Activated effector memory CD4-positive, alpha-beta T cell treated with anti-CD3 and anti-CD28 coated beads, Interleukin-2, amount 50 U/mL, for 16 hours (primary cell): ENCODE results near the gene PSMF1.
A peak's percentile ranks its signal among the peaks of the same experiment; 100 is the strongest.
"Not testable (repeated sequence)": the region's sequence is repeated elsewhere in the genome, so short reads cannot be mapped to it uniquely, and the experiment has no call there.

Experiments used
- DNase-seq: peaks from one replicate; pipeline ENCODE4 v3.0.0-alpha.2; 2020

The PSMF1 gene

DNA sequence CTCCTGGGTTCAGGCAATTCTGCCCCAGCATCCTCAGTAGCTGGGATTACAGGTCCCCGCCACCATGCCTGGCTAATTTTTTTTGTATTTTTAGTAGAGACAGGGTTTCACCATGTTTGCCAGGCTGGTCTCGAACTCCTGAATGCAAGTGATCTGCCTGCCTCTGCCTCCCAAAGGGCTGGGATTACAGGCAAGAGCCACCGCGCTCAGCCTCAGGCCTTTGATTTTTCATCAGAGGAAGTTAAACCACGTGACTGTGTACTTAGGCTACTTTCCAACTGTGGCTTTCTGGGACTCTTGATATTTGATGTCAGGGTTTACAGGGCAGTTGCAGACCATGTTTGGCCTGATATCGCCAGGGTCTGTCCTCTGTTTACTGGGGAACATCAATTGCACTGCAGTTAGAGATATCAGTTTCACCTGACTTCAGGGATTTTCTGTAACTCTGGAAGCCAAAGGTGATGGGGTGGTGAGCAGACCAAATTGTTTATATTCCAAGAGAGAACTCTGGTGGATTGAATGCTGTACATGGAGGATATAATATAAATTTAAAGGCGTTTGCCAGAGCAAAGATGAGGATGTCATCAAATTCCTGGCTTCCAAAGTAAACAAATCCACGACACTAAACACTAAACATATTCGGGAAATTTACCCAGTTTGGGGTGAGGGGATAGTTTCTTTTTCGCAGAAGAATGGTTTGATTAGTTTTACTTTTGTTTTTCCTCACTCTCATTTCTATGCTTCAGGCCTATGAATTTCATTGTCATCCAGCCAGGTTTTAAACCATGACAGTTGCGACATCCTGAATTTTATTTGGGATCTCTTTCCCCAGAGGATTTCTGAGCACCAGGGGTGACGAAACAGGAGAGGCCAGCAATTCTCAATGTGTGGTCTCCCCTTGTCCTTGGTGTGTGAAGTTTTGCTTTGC is 4.2 kb downstream of the PSMF1 start:
- peak; percentile 64 for DNase-seq

DNA sequence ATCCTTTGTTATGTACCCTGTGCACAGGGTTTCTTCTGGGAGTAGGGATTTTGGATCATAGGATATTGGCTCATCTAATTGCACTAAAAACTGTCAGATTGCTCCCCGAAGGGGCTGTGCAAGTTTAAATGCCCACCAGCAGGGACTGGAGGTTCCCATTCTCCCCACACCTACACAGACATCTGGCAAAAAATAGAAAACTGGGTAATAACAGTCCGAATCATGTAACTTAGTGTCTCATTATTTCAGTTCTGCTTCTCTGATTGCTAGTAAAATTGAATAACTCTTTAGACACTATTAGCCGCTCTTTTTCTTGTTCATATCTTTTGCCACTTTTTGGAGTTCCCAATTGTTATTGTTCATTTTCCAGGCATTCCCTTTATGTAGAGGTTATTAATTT is 5.3 kb downstream of the PSMF1 start:
- DNase-seq: no peak

DNA sequence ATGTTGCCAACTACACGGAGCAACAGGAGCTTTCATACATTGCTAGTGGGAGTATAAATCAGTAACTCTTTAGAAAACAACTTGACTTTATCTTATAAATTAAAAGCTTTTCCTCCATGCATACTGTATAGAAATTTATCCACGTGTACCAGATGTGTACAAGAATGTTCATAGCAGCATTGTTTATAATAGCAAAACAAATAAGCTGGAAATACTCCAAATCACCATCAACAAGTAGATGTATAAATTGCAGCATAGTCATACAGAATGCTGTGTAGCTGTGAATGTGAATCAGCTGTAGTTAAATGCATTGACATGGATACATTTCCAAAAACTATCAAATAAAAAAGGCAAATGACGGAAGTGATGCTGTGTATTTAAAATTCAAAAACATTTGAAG is 6.0 kb downstream of the PSMF1 start:
- no peak for DNase-seq

DNA sequence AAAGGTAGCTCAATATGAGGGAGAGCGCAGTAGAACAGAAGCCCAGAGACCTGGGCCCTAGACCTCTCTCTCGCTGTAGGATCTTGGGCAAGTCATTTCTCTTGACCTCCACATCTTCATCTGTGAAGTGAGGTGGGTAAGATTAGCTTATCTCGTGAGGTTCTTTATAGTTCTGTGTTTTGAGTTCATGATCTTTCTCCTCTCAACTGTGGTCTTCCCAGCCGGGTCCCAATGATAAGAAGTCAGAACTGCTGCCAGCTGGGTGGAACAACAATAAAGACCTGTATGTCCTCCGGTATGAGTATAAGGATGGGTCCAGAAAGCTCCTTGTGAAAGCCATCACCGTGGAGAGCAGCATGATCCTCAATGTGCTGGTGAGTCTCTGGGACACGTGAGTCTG is 6.9 kb downstream of the PSMF1 start:
- DNase-seq: no peak

DNA sequence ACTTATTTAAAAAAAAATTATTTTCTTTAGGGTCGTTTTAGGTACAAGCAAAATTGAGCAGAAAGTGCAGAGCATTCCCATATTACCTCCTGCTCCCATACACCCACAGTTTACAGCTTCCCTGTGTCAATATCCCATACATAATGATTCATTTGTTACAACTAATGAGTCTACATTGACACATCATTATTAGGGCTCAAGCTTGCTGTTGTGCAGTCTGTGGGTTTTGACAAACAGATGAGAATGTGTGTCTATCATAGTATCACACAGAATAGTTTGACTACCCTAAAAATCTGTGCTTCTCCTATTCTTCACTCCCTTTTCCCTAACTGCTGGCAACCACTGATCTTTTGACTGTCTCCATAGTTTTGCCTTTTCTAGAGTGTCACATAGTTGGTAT is 9.4 kb downstream of the PSMF1 start:
- DNase-seq: no peak

DNA sequence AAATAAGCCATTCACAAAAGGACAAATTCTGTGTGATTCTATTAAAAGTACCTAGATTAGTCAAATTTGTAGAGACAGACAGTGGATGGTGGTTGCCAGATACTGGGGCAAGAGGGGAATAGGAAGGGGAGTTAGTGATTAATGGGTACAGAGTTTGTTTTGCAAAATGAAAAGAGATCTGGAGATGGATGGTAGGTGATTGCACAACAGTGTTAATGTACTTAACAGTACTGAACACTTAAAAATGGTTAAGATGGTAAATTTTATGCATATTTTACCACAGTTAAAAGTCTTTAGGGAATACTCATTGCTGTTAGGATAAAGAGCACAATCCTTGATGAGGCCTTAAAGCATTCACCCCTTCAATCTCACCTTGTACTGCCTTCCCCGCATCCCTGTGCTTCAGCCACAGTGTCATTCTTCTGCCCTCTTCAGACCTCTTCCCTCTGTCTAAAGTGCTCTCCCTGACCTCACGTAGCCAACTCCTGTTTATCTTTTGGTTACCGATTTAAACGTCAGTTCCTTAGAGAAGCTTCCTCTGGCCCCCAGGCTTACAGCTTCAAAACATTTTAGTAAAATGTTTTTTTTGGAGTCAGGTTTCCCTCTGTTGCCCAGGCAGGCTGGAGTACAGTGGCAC is 11.8 kb downstream of the PSMF1 start:
- DNase-seq: no peak

DNA sequence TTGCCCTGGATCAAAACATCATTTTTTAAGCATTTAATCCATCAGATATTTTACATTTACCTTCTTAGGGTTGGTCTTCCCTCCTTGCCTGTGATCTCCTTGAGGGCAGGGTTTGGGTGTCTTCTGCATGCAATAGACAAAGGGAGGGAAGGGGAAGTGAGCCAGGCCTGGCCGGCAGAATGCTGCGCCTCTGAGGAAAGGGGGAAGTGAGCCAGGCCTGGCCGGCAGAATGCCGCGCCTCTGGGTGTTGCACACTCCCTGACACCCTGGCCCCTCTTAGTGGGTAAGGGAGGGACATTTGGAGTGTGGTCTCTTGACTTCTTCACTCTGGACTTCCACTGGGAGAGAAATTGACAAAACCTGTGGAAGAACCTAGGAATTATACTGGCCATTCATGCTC is 12.4 kb downstream of the PSMF1 start:
- no peak for DNase-seq

DNA sequence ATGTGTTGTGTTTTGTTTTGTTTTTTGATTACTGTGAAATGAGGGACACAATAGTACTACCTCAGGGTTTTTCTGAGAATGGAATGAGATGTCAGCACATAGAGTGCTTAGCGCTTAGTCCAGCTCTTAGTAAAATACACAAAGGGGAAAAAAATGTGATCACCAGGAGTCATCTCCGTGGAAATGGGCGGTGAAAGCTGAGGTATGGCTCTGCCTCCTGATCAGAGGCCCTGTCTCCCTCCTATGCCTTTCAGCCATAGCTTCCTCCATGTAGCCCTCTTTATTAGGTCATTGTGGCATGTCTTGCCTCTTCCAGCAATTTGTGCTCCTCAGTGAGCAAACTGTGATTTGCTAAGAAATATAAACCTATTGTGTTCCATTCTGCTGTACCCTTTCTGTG is 13.0 kb downstream of the PSMF1 start:
- DNase-seq: no peak

DNA sequence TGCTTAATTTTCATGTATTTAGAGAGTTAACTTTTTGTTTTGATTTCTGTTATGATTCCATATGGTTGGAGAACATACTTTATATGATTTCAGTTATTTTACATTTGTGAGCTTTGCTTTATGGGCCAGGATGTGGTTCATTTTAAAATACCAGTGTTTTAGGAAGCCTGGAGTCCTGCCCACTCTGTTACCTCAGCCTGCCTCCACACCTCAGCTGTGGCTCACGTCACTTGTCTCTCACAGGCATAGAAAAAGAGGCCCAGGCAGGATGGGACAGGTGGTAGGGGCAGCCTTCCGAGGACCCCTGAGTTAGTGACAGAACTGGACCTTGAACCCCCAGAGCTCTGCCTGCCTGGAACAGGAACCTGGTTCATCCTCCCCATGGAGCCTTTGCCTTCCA is 16.0 kb downstream of the PSMF1 start:
- no peak for DNase-seq

DNA sequence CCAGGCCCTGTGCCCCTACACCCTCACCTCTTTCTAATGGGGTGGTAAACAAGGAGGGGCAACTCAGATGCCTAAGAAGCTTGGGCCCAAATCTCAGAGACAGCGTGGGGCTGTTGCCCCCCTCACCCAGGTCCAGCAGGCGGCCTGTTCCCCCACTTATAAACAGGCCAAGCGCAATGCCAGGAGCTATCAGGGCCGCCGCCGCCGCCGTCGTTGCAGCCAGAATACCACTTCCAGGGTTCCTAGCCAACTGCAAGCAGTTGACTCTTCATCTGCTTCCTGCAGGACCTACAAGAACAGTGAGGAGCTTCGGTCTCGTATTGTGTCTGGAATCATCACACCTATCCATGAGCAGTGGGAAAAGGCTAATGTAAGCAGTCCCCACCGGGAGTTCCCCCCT is 16.4 kb downstream of the PSMF1 start:
- no peak for DNase-seq

DNA sequence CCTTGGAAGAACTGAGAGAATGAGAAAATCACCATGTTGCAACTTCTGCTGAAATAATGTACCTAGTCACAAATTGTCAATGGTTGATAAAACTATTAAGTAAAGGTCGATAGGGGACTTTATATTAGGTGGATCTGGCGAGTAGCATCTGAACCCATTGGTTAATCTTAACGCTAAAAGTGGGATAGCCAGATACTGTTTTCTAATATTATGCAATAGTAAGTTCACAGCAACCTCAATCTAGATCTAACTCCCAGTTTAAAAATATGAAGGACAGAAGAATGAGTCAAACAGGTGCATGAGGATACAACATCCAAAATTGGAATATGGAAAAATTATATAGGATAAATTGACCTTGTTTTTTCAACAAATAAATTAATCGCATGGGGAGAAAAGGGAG is 18.8 kb downstream of the PSMF1 start:
- DNase-seq: no peak

DNA sequence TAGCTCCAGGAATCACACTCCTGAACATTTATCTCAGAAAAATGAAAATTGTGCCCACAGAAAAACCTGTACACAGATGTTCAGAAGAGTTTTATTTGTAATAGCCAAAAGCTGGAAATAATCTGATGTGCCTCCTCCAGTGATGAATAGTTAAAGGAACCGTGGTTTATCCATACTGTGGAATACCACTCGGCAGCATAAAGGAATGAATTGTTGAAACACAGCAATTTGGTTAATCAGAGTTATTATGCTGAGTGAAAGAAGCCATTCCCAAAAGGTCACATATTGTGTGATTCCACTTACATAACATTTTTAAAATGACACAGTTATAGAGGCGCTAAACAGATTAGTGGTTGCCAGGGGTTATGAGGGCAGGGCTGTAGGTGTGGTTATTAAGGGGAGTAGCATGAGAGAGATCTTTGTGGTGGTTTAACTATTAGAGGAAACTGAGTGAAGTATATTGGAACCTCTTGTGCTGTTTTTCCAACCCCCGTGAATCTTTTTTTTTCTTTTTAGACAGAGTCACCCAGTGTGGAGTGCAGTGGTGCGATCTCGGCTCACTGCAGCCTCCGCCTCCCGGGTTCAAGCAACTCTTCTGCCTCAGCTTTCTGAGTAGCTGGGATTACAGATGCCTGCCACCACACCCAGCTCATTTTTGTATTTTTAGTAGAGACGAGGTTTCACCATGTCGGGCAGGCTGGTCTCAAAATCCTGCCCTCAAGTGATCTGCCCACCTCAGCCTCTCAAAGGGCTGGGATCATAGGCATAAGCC is 26.2 kb downstream of the PSMF1 start:
- DNase-seq: no peak

DNA sequence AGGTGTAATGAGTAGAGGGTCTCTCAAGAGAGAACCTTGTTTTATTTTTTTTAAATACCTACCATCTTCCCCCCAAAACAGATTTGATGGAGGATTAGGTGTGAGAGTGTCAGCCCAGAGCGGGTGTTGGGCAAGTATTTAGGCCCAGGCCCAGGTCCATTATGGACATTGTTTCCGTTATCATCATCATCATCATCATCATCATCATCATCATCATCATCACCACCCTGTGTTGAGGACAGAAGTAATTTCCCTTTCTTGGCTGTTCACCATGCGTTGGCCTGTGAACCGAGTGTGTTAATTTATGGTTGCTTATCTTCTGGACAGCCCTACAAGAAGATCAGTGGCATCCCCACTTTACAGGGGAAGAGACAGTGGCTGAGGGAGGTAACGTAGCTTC is 28.6 kb downstream of the PSMF1 start:
- no peak for DNase-seq

DNA sequence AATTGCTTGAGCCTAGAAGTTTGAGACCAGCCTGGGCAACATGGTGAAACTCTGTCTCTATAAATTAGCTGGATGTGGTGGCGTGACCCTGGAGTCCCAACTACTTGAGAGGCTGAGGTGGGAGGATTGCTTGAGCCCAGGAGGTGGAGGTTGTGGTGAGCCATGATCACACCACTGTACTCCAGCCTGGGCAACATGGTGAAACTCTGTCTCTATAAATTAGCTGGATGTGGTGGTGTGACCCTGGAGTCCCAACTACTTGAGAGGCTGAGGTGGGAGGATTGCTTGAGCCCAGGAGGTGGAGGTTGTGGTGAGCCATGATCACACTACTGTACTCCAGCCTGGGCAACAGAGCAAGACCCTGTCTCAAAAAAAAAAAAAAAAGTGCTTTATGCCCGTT is 31.4 kb downstream of the PSMF1 start:
- not testable (repeated sequence) for DNase-seq

DNA sequence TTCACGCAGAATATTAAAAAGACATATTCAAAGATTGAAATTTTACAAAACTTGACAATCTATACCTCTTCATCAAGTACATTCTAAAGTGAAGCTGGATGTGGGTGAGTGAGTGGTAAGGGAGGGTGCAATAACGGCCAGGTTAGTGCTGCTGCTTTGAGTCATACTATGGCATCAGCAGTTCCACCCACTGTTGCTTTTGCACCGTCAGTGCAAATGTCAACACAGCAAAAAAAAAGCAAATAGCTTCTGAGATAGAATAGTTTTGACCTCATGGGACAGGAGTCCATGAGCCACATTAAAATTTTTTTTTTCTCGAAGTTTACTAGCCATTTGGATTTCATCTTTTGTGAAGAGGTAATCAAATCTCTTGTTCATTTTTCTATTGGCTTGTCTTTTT is 31.8 kb downstream of the PSMF1 start:
- DNase-seq: no peak

DNA sequence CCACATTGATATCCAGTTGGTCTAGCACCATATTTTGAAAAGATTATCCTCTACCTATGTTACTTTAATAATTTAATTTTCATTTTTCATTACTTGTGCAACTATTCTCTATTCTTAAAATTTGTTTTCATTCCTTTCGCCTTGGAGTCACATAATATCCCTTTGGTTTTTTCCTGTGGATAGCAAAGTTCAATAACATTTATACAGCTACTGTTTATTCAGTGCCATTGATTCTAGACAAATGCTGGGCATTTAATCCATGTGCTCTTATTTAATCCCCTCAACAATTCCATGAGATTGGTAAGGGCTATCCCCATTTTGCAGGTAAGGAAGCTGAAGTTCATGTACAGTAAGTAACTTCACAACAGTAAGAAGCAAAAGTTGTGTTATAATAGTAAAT is 32.6 kb downstream of the PSMF1 start:
- no peak for DNase-seq

DNA sequence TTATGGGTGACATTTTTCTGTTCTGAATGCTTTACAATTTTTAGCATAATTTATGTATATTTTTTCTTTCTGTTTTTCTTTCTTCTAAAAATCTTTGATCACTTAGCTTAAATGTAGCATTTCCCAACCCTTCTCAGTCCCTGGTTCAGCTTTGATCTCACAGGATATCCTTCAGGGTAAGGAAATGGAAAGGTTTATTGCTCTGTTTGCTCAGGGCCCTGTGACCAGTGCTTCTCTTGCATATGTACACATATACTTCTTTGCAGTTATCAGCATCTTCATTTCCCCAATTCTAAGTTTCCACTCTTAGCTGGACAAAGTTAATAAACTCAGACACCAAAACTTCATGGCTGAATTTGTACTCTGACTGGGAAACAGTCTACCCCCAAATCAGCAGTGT is 35.8 kb downstream of the PSMF1 start:
- no peak for DNase-seq

DNA sequence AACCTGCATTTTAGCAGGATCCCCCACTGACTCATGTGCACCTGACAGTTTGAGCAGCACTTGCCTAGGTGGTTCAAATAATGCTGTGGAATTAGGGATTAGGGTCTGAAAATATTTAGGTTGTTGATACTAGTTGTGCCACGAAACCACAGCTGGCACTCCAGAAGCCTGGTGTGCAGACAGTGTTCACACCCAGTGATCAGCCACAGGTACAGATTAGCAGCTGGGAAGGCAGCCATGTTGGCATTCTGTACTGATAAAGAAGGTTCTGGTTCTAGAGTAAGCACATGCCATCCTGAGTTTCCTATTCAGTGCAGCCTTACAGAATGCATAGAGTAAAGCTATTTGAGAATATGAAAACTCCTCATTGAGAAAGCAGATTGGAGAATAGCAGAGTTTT is 36.3 kb downstream of the PSMF1 start:
- DNase-seq: no peak

DNA sequence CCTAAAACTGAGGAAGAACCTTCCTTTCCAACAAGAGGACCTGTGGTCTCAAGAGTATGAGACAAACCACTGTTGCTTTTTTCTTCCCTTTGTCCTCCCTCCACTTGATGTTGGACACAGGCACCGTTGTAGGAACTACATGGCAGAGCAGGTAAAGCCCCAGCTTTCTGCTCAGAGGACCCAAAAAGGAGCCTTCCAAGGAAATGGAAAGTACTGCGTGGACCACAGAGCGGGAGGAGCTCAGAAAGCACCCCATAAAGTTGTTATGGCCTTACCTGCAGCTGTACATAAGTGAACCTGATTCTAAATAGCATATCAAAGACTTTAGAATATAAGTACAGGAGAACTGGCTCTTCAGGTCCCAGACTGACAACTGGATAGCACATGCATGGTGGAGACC is 36.9 kb downstream of the PSMF1 start:
- DNase-seq: no peak

DNA sequence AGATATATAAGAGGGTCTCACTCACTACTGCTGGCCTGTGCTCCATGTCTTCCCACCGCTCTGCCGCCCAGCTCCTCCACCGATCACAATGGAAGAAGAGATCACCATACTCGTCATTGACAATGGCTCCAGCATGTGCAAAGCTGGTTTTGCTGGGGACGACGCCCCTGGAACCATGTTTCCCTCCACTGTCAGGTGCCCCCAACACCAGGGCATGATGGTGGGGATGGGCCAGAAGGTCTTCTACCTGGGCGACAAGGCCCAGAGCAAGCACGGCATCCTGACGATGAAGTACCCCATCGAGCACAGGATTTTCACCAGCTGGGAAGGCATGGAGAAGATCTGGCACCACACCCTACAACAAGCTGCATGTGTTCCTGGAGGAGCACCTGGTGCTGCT is 42.1 kb downstream of the PSMF1 start:
- no peak for DNase-seq

DNA sequence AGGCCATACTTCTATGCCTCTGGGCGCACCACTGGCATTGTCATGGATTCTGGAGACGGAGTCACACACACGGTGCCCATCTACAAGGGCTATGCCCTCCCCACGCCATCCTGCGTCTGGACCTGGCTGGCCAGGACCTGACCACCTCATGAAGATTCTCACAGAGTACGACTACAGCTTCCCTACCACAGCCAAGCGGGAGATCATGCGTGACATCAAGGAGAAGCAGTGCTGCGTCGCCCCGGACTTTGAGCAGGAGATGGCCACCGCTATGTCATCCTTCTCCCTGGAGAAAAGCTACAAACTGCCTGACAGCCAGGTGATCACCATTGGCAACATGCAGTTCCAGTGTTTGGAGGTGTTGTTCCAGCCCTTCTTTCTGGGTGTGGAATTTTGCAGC is 42.6 kb downstream of the PSMF1 start:
- DNase-seq: no peak

DNA sequence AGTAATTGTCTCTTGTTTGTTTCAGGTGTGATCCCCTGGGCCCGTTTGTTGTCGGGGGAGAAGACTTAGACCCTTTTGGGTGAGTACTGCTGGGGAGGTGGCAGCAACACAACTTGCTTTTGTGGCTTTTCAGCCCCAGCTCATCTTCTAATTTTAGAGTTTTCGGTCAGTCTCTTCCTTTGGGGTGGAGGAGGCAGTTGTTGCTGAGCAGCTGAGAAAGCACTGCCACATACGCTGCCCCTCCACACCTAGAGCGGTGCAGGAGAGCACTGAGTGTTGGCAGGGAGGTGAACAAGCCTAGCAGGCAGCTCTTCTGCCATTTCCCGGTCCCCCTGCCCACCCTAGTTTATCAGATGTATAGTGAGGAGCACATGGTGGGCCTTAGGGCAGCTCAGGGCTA is 44.7 kb downstream of the PSMF1 start:
- DNase-seq: peak; percentile 19

DNA sequence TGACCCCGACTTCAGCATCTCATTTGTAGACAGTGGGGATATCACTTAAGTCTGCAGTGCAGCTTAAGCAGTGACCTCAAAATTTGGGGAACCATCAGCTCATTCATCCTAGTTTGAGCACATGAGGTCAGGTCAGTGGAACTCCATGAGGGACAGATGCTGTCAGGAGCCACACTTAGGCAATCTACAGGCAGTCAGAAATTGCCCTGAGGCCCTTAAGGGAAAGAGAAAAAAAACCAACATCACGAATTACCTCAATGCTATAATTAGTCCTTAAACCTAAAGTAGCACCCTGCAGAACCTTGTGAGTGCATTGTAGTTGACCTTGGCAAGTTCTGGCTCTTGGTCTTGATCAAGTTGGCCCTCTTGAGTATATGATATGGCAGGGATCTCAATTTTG is 45.3 kb downstream of the PSMF1 start:
- no peak for DNase-seq

DNA sequence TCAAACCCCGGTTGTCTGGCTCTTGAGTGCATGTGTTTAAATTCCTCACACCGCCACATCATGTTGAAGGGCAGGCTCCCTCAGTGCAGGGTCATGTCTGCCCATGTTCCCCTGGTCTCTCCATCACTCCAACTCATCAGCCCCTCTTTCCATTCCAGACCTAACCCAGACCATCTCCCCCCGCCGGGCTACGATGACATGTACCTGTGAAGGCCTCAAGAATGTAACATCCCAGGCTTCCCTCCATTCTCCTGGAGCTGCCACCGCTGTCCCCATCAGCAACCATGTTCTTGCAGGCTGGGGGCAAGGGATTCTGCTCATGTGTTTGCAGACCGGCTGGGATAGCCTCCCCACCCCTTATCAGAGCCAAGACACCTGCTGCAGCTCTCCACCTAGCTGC is 46.5 kb downstream of the PSMF1 start:
- peak; percentile 34 for DNase-seq
